SH-SY5Y (cell line): ENCODE data around the gene EEF1AKMT3.

Experiments
- GATA2 ChIP-seq: IDR thresholded peaks from 2 replicates; pipeline ENCODE4 v1.6.1; 2011; ENCODE audit warnings: mild to moderate bottlenecking, low read depth, low read length
- GATA3 ChIP-seq: IDR thresholded peaks from 2 replicates; pipeline ENCODE4 v1.6.1; 2011; ENCODE audit warnings: low read depth, mild to moderate bottlenecking, low read length, moderate library complexity

Gene EEF1AKMT3

DNA sequence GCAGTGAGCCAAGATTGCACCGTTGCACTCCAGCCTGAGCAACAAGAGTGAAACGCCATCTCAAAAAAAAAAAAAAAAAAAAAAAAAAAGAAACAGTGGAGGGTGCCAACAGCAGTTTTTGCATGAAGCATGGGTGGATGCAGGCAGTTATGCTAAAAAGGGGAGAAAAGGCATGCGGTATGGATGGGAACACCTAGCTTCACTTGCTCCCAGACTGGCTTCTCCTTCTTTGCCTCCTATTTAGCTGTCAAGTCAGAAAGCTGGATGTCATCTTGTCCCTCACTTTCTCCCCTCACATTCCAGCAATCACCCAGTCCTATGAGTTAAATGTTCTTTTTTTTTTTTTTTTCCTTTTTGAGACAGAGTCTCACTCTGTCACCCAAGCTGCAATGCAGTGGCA lies 2.6 kb downstream of the EEF1AKMT3 start:
- TF ChIP-seq GATA3 (no peak), GATA2 (no peak)

DNA sequence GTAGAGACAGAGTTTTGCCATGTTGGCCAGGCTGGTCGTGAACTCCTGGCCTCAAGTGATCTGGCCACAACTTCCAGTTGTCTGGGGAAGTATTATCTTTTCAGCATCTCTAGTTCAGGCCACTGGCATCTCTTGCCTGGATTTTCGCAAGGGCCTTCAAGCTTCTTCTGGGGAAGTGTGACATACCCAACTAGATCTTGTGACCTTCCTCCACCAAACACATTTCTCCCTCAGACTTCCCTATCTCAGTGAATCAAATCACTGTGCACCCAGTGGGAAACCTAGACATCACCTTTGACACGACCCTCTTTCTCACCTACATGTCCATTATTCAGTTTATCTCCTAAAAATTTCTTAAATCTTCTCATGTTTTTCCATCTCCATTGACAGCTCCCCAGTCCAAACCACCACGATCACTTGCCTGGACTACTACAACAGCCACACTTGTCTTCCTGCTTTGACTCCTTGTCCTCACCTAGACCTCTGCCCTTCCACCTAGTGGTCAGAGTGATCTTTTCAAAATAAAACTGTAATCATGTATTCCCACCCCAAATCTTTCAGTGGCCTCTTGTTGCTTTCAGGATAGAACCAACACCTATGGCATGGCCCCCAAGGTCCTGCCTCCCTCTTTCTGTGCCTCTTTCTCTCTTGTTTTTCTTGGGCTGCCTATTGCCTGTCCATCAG lies 3.3 kb downstream of the EEF1AKMT3 start:
- TF ChIP-seq GATA2, result no peak

DNA sequence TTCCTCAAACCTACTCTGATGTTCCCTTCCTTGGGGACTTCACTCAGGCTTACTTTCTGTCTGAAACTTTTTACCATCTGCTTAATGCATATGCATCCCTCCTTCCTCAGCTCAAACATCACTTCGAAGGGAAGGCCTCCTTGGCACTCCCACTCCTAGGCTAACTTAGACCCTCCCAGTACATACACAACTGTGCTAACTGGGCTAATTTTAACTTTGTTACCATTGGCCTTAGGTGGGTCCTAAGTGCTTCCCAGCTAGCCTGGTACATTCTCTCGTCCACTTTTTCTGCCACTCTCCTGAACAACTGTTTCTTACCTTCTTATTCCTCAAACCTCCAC lies 3.8 kb downstream of the EEF1AKMT3 start:
- no peak for TF ChIP-seq GATA3
- TF ChIP-seq GATA2, result no peak

DNA sequence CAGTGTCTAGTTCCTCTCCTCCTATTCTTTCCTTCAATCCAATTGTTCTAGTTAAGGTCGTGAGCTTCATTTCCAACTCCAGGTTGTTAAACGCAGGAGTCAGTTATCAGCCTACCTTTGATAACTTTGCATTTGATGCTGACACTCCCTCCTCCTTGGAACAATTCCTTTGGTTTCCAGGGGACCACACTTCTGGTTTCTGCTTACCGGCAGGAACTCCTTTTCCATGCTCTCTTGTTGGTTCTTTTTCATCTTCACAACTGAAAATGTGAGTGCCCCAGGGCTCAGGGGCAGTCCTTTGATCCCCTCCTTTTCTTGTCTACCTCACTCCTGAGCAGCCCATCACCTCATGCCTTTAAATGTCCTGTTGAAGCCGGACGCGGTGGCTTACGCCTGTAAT lies 5.0 kb downstream of the EEF1AKMT3 start:
- TF ChIP-seq GATA3, result no peak
- no peak for TF ChIP-seq GATA2

DNA sequence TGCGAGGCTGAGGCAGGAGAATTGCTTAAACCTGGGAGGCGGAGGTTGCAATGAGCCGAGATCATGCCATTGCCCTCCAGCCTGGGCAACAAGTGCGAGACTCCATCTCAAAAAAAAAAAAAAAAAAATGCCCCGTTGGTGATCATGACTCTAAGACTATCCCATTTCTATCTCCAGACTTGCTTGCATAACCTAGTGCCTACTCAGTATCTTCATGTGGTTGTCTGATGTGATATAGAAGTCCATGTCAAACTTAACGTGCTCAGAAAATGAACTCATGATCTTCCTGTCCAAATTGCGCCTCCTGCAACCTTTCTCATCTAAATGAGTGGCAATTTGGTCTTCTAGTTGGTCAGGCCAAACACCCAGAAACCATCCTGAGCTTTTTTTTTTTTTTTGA lies 5.5 kb downstream of the EEF1AKMT3 start:
- no peak for TF ChIP-seq GATA3
- no peak for TF ChIP-seq GATA2

DNA sequence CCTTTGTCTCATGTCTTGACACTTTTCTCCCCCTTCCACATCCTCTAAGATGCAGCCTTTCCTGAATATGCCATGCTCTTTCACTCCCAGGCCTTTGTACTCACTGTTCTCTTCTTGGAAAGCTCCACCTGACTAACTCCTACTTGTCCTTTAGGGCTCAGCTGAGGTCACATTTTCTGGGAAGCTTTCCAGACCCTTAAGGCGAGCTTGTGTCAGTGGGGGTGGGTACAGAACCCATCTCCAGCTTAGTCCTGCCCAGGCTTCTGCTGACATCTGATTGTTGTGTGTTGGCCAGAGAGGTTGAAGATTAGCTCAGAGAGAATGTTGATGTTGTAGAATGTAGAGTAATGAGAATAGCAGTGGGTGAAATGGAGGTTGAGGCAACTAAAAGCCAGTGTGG lies 7.3 kb downstream of the EEF1AKMT3 start:
- TF ChIP-seq GATA3, result no peak
- TF ChIP-seq GATA2, result no peak

DNA sequence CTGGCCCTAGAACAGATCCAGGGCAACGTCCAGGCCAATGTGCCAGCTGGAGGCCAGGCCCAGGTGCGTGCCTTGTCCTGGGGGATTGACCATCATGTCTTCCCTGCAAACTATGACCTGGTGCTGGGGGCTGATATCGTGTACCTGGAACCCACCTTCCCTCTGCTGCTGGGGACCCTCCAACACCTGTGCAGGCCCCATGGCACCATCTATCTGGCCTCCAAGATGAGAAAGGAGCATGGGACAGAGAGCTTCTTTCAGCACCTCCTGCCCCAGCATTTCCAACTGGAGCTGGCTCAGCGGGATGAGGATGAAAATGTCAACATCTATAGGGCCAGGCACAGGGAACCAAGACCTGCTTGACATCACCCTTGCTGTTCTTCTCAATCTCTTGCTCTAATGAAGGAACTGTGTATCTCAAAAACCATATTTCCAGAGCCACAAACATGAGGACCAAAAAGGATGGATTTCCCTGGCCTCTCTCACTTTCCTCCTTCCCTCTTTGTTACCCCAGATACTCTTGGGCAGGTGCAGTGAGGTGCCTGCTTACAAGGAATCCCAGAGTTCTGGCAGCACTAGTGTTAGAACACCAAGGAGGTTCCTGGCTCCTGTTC lies 8.0 kb downstream of the EEF1AKMT3 start:
- TF ChIP-seq GATA2, result no peak
- TF ChIP-seq GATA3, result no peak

DNA sequence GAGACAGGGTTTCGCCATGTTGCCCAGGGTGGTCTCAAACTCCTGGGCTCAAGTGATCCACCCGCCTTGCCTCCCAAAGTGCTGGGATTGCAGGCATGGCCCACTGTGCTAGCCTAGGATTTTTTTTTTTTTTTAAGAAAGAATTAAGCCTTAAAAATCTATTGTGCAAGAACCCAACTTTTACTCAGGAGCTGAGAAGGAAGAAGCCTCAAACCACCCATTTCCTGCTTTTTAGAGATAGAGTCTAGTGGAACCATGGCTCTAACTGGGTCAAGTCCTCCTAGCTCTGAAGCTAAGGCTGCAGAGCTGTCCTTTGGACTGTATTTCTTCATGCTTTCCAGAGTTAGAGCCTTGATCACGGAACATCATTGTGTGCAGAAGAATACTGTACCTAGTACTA lies 8.8 kb downstream of the EEF1AKMT3 start:
- TF ChIP-seq GATA2 (no peak), GATA3 (no peak)

DNA sequence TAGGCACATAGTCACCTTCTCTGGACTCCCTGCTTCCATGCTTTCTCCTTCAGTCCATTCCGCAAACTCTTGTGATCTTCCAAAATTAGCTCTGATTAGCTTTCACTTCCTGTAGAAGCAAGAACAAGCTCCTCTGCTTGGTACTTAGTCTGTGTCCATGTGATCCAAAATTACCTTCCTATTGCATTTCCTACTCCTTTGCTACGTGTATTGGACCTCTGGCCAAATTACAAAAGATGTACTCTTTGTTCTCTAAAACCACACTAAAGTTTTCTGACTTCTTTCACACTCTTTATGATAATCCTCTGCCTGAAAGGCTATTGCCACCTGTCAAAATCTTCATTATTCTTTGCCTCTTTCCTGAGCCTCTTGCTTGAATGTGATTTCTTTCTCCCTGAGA lies 9.4 kb downstream of the EEF1AKMT3 start:
- TF ChIP-seq GATA3, result no peak
- no peak for TF ChIP-seq GATA2

DNA sequence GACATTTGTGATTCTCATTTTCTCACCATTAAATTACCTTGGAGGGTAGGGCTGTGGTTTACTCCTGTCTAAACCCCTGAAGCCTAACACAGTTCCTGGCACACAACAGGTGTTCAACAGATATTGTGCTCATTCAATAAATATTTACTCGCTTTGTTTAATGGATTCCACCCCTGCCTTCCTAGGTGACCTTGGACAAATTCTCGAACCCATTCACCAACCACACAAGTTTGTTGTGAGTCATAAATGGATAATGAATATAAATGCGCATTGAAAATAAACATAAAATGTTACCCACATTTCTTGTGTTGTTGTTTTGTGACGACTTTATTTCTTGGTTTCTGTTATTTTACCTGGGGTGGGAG lies 9.8 kb downstream of the EEF1AKMT3 start:
- TF ChIP-seq GATA3 (no peak), GATA2 (no peak)

DNA sequence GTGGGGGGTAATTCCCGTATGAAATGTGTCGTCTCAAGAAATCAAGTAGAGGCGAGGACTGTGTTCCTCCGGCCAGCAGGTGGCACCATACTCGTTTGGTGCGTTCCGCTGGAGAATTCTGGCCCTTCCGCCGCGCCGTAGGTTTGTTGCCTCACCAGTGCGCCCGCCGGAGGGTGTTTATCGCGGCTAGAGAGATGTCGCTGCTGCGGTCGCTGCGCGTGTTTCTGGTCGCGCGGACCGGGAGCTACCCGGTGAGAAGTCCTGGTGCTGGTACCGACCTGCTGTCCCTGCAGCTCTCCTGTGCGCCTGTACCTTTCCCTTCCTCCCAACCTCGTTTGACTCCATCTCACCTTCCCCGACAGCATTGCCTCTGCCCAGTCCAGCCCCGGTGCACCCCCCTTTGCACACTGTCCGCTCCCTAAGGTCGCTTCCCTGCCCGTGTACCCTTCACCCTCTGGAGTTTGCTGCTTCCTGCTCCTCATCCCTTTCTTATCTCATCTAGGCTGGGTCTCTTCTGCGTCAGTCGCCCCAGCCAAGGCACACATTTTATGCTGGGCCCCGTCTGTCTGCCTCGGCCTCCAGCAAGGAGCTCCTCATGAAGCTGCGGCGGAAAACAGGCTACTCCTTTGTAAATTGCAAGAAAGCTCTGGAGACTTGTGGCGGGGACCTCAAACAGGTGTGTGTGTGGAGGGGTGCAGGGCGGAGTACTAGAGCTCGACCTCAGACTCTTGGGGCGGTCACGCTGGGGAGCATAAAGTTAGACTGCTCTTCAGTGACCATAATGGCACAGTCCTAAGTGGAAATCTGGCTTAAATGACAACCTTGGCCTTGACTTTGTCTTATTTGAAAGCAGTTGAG lies 10.4 kb downstream of the EEF1AKMT3 start, which contains the start of gene TSFM:
Gene TSFM, plus strand, starts transcription at position 180 of the 858 bp plus-strand sequence. Its CDS starts 15 bp downstream, at position 195.
- peak; percentile 46; the same call in 1 of the 2 replicates for TF ChIP-seq GATA2
- no peak for TF ChIP-seq GATA3

DNA sequence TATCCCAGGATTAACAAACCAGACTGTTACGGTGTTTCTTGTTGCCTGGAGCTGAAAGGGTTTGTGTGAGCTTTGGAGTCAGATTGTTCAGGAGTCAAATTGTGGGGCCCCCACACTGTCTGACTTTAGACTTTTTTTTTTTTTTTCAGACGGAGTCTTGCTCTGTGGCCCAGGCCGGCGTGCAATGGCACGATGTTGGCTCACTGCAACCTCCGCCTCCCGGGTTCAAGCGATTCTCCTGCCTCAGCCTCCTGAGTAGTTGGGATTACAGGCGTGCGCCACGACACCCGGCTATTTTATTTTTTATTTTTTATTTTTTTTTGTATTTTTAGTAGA lies 11.0 kb downstream of the EEF1AKMT3 start:
- no peak for TF ChIP-seq GATA2
- no peak for TF ChIP-seq GATA3

DNA sequence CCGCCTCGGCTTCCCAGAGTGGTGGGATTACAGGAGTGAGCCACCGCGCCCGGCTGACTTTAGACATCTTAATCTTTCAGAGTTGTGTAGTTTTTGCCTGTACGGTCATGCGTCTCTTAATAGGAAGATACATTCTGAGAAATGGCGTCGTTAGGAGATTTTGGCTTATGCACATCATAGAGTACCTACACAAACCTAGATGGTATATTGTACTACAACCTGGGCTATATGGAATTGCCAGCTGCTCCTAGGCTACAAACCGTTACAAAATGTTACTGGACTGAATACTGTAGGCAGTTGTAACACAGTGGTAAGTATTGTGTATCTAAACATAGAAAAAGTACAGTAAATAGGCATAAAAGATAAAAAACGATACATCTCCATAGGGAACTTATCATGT lies 11.4 kb downstream of the EEF1AKMT3 start:
- no peak for TF ChIP-seq GATA2
- TF ChIP-seq GATA3, result no peak

DNA sequence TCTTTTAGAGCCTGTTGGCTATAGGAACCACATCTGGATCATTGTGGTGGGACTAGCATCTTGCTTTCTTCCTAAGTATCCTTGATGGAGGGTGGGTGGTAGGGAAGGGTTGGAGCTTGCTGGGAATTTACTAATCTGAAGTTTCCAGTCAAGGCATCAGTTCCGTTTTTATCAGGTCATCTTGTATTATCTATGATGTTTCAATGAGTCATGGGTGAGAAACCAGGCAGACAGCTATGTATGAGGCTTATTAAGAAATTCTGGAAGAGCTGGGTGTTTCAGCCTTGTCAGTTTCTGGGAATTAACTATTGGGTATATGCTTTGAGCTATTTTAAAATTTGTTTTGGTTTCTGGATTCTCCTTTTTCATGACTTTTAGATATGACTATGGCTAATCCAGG lies 21.5 kb downstream of the EEF1AKMT3 start:
- TF ChIP-seq GATA3, result no peak
- TF ChIP-seq GATA2, result no peak

DNA sequence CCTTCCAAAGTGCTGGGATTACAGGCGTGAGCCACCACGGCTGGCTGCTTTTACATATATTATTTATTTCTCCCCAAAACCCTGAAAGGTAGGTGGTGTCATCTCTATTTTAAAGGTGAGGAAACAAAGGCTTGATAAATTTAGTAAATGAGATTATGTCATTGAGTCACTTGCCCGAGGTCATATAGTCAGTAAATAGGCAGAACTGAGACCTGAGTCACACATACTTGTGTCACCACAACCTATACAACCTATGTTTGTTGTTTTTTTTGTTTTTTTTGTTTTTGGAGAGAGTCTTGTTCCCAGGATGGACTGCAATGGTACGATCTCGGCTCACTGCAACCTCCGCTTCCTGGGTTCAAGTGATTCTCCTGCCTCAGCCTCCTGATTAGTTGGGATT lies 22.9 kb downstream of the EEF1AKMT3 start:
- TF ChIP-seq GATA3 (no peak), GATA2 (no peak)
